Measurements from ENCODE around the gene KRT80. TPM values are rescaled to one million over a fixed set of nuclear protein-coding genes. Genes with fewer than 3 reads are reported as not detected.
A peak's percentile ranks its signal among the peaks of the same experiment; 100 is the strongest.

Gene KRT80
- polyA plus RNA-seq, 2 of the 4 experiments (the other 2 are of a cell fraction), result 38.3 to 63.1 TPM

GRCh38 chr12:52191841-52192791, at the start of gene KRT80 (continued):
- TF ChIP-seq RAD21 (conservative IDR thresholded peaks at IDR 0.05 in 1 of 2, IDR thresholded peaks at IDR 0.05 in 1 of 2) (peak in 1 of 2 experiments; percentile 27; a peak in 2 of 5 replicates), KDM1A (IDR thresholded peaks at IDR 0.05; ENCODE audit: low read depth) (no peak), FOXS1 (CRISPR knock-in tag; IDR thresholded peaks at IDR 0.05) (peak; percentile 47; the same call in 1 of the 2 replicates), HEYL (CRISPR knock-in tag; IDR thresholded peaks at IDR 0.05) (0 out of 2 replicates have a peak, but pooled peaks have one; percentile 20), NPAS2 (CRISPR knock-in tag; IDR thresholded peaks at IDR 0.05; ENCODE audit: borderline replicate concordance) (no peak), PBX3 (IDR thresholded peaks at IDR 0.05) (no peak; the same call in 1 of the 2 replicates), HOXA7 (CRISPR knock-in tag; IDR thresholded peaks at IDR 0.05) (no peak), TP53 (CRISPR knock-in tag; IDR thresholded peaks at IDR 0.05) (peak; percentile 51), POLR2A (IDR thresholded peaks at IDR 0.05; ENCODE audit: low read length) (peak; percentile 60), FOSB (CRISPR knock-in tag; IDR thresholded peaks at IDR 0.05) (no peak), E2F6 (IDR thresholded peaks at IDR 0.05; ENCODE audit: borderline replicate concordance, low read depth) (peak; percentile 6; the same call in 1 of the 2 replicates), MAX (IDR thresholded peaks at IDR 0.05) (peak; percentile 84), NFE2L2 (conservative IDR thresholded peaks at IDR 0.05; ENCODE audit: low read length) (no peak), JUNB (IDR thresholded peaks at IDR 0.05) (peak; percentile 94), ZFP36 (IDR thresholded peaks at IDR 0.05; ENCODE audit: borderline replicate concordance, partially characterized antibody) (no peak), KDM5A (IDR thresholded peaks at IDR 0.05) (no peak), HOXB5 (CRISPR knock-in tag; IDR thresholded peaks at IDR 0.05) (peak; percentile 30; the same call in 1 of the 2 replicates), PHF8 (IDR thresholded peaks at IDR 0.05; ENCODE audit: borderline replicate concordance, low read depth) (no peak), ESRRA (IDR thresholded peaks at IDR 0.05; ENCODE audit: borderline replicate concordance, low read length) (no peak), CHD2 (IDR thresholded peaks at IDR 0.05; ENCODE audit: low read length, partially characterized antibody) (no peak), EP300 (IDR thresholded peaks at IDR 0.05) (peak; percentile 80 to 86; a peak in 4 of 5 replicates), ELK1 (IDR thresholded peaks at IDR 0.05; ENCODE audit: low read depth, low read length) (no peak), CBX2 (IDR thresholded peaks at IDR 0.05; ENCODE audit: borderline replicate concordance, low read depth) (no peak), CHD4 (IDR thresholded peaks at IDR 0.05; ENCODE audit: borderline replicate concordance) (no peak), BHLHE40 (IDR thresholded peaks at IDR 0.05; ENCODE audit: low read depth, low read length) (no peak; the same call in none of the 2 replicates)
- TF ChIP-seq, protein P1, sequence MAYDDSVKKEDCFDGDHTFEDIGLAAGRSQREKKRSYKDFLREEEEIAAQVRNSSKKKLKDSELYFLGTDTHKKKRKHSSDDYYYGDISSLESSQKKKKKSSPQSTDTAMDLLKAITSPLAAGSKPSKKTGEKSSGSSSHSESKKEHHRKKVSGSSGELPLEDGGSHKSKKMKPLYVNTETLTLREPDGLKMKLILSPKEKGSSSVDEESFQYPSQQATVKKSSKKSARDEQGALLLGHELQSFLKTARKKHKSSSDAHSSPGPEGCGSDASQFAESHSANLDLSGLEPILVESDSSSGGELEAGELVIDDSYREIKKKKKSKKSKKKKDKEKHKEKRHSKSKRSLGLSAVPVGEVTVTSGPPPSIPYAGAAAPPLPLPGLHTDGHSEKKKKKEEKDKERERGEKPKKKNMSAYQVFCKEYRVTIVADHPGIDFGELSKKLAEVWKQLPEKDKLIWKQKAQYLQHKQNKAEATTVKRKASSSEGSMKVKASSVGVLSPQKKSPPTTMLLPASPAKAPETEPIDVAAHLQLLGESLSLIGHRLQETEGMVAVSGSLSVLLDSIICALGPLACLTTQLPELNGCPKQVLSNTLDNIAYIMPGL (CRISPR knock-in tag; IDR thresholded peaks at IDR 0.05; ENCODE audit: borderline replicate concordance), result no peak
